H7 (cell line): Measurements from ENCODE around the gene NT5C1A. TPM values are rescaled to one million over a fixed set of nuclear protein-coding genes. Genes with fewer than 3 reads are reported as not detected.

Experiments
- total RNA-seq: library from RNA; depleted of rRNA; stranded (reverse); fragments of >200 nt; shearing (Covaris generic); gene quantifications from 2 replicates; pipeline ENCODE4 v1.2.3, GENCODE V29; 2014; rRNA removed

NT5C1A gene
- total RNA-seq, 1 experiment from 2014 or later, result not detected

Other genes starting within 250 kb of the NT5C1A start
- 0.07 and 0.81 TPM in 2 replicates for gene BMP8A, start 180.5 kb downstream of the NT5C1A start, total RNA-seq
- 185 and 193 TPM in 2 replicates for gene PABPC4, start 95.3 kb downstream of the NT5C1A start, total RNA-seq
- 0.63 and 0.94 TPM in 2 replicates for gene HEYL, start 32.5 kb downstream of the NT5C1A start, total RNA-seq
- not detected in 2 replicates for gene HPCAL4, start 19.3 kb upstream of the NT5C1A start, total RNA-seq
- gene PPIE, start 66.8 kb upstream of the NT5C1A start, total RNA-seq, result 62.1 and 63.1 TPM in 2 replicates
- gene OXCT2, start 99.2 kb upstream of the NT5C1A start, total RNA-seq, result not detected in 2 replicates
- gene BMP8B, start 116.8 kb upstream of the NT5C1A start, total RNA-seq, result 0.24 and 0.37 TPM in 2 replicates
- gene TRIT1, start 211.4 kb upstream of the NT5C1A start, total RNA-seq, result 57.0 and 77.0 TPM in 2 replicates
- gene MYCL, start 229.8 kb upstream of the NT5C1A start, total RNA-seq, result 49.0 and 52.5 TPM in 2 replicates